Activated CD4-positive, alpha-beta T cell treated with anti-CD3 and anti-CD28 coated beads for 1 hour (primary cell): ENCODE results near the gene SOX6.
"Not testable (repeated sequence)": the region's sequence is repeated elsewhere in the genome, so short reads cannot be mapped to it uniquely, and the experiment has no call there.

Source experiments
- DNase-seq: peaks from one replicate; pipeline ENCODE4 v3.0.0-alpha.2; 2020

Gene SOX6

GRCh38 chr11:16356057-16356760 lies at the start of gene SOX6:
Gene SOX6 (minus strand): TSS chr11:16356546. CDS start chr11:16341248, 15,298 bp downstream.
- DNase-seq, result no peak

- DNase-seq, result no peak
Observed at GRCh38 chr11:16404781-16405285, 48.5 kb upstream of the SOX6 start.

GRCh38 chr11:16403851-16404250 lies 47.5 kb upstream of the SOX6 start:
- DNase-seq, result no peak

GRCh38 chr11:16403448-16403803 lies 47.1 kb upstream of the SOX6 start:
- DNase-seq, result no peak

- no peak for DNase-seq
Observed at GRCh38 chr11:16402654-16403447, 46.5 kb upstream of the SOX6 start.

- DNase-seq, result no peak
Observed at GRCh38 chr11:16397390-16397789, 41.0 kb upstream of the SOX6 start.

GRCh38 chr11:16395601-16396000 lies 39.3 kb upstream of the SOX6 start:
- DNase-seq, result no peak

- DNase-seq, result no peak
Observed at GRCh38 chr11:16394947-16395346, 38.6 kb upstream of the SOX6 start.

GRCh38 chr11:16393340-16393739 lies 37.0 kb upstream of the SOX6 start:
- DNase-seq, result no peak

- DNase-seq, result no peak
Observed at GRCh38 chr11:16392616-16393015, 36.3 kb upstream of the SOX6 start.

GRCh38 chr11:16390826-16391225 lies 34.5 kb upstream of the SOX6 start:
- DNase-seq, result not testable (repeated sequence)

GRCh38 chr11:16385099-16385498 lies 28.8 kb upstream of the SOX6 start:
- DNase-seq, result no peak

GRCh38 chr11:16382638-16383380 lies 26.5 kb upstream of the SOX6 start:
- no peak for DNase-seq

- no peak for DNase-seq
Observed at GRCh38 chr11:16382186-16382585, 25.8 kb upstream of the SOX6 start.

GRCh38 chr11:16380941-16381568 lies 24.7 kb upstream of the SOX6 start:
- DNase-seq, result no peak

GRCh38 chr11:16378906-16379305 lies 22.6 kb upstream of the SOX6 start:
- DNase-seq, result no peak

- DNase-seq, result no peak
Observed at GRCh38 chr11:16377746-16378145, 21.4 kb upstream of the SOX6 start.

GRCh38 chr11:16375664-16376063 lies 19.3 kb upstream of the SOX6 start:
- DNase-seq, result not testable (repeated sequence)

GRCh38 chr11:16373768-16374167 lies 17.4 kb upstream of the SOX6 start:
- DNase-seq, result no peak

- DNase-seq, result no peak
Observed at GRCh38 chr11:16372355-16372754, 16.0 kb upstream of the SOX6 start.

- no peak for DNase-seq
Observed at GRCh38 chr11:16367252-16367651, 10.9 kb upstream of the SOX6 start.

GRCh38 chr11:16365581-16366228 lies 9.4 kb upstream of the SOX6 start:
- no peak for DNase-seq

GRCh38 chr11:16364254-16364653 lies 7.9 kb upstream of the SOX6 start:
- no peak for DNase-seq
